ENCODE measurements around the gene PPM1H. TPM values are rescaled to one million over a fixed set of nuclear protein-coding genes. Genes with fewer than 3 reads are reported as not detected.

The PPM1H gene
- total RNA-seq, 1 donor from 2014 or later = 0.85 TPM

- peaks cover 4 to 16% of the 10 kb centered on the region in 2 donors for H3K4me1 ChIP-seq
- no peaks in the 10 kb centered on the region for H3K27me3 ChIP-seq
- H3K27ac ChIP-seq = no peak overlapping the region
- no peak for TF ChIP-seq CTCF (IDR thresholded peaks at IDR 0.05)
- no peaks in the 10 kb centered on the region for H3K9me3 ChIP-seq
- H3K36me3 ChIP-seq = no peaks in the 10 kb centered on the region
- intact Hi-C loops (cut with DNase I) = no loop called here
- H3K4me3 ChIP-seq = no peak overlapping the region
- DNase-seq (ENCODE audit: low spot score in 2 of 2) = no peak
Measured at GRCh38 chr12:62681306-62681705, 253.6 kb downstream of the PPM1H start.

- H3K4me3 ChIP-seq = no peak overlapping the region
- H3K9me3 ChIP-seq = no peaks in the 10 kb centered on the region
- TF ChIP-seq CTCF (IDR thresholded peaks at IDR 0.05) = no peak
- no peaks in the 10 kb centered on the region for H3K27me3 ChIP-seq
- DNase-seq (ENCODE audit: low spot score in 2 of 2) = no peak
- H3K36me3 ChIP-seq = no peaks in the 10 kb centered on the region
- H3K4me1 ChIP-seq = peaks cover 3 to 14% of the 10 kb centered on the region in 2 donors
- intact Hi-C loops (cut with DNase I) = no loop called here
- no peak overlapping the region for H3K27ac ChIP-seq
Measured at GRCh38 chr12:62679608-62680007, 255.3 kb downstream of the PPM1H start.

- H3K4me1 ChIP-seq = no peaks in the 10 kb centered on the region
- no peak for TF ChIP-seq CTCF (IDR thresholded peaks at IDR 0.05)
- no peaks in the 10 kb centered on the region for H3K27me3 ChIP-seq
- intact Hi-C loops (cut with DNase I) = no loop called here
- no peak overlapping the region for H3K27ac ChIP-seq
- DNase-seq (ENCODE audit: low spot score in 2 of 2) = no peak
- no peaks in the 10 kb centered on the region for H3K9me3 ChIP-seq
- no peaks in the 10 kb centered on the region for H3K36me3 ChIP-seq
- H3K4me3 ChIP-seq = no peak overlapping the region
Measured at GRCh38 chr12:62677355-62677754, 257.6 kb downstream of the PPM1H start.

- H3K9me3 ChIP-seq = no peaks in the 10 kb centered on the region
- H3K27ac ChIP-seq = no peak overlapping the region
- no peak overlapping the region for H3K4me3 ChIP-seq
- no peaks in the 10 kb centered on the region for H3K36me3 ChIP-seq
- H3K4me1 ChIP-seq = no peaks in the 10 kb centered on the region
- intact Hi-C loops (cut with DNase I) = no loop called here
- DNase-seq (ENCODE audit: low spot score in 2 of 2) = no peak
- TF ChIP-seq CTCF (IDR thresholded peaks at IDR 0.05) = no peak
- H3K27me3 ChIP-seq = no peaks in the 10 kb centered on the region
Measured at GRCh38 chr12:62676521-62677307, 258.2 kb downstream of the PPM1H start.

- Histone ChIP-seq H3K4me1 (no peaks in the 10 kb centered on the region), H3K36me3 (no peaks in the 10 kb centered on the region), H3K4me3 (no peak overlapping the region), H3K9me3 (no peaks in the 10 kb centered on the region), H3K27ac (no peak overlapping the region), H3K27me3 (no peaks in the 10 kb centered on the region)
- TF ChIP-seq CTCF (IDR thresholded peaks at IDR 0.05) = no peak
- no peak for DNase-seq (ENCODE audit: low spot score in 2 of 2)
- intact Hi-C loops (cut with DNase I) = no loop called here
Measured at GRCh38 chr12:62673028-62673815, 261.7 kb downstream of the PPM1H start.
